CD14-positive monocyte (primary cell): Measurements from ENCODE around the gene KCNK6. TPM values are rescaled to one million over a fixed set of nuclear protein-coding genes. Genes with fewer than 3 reads are reported as not detected.

Experiments used
- DNase-seq, 3 donors: peaks; one replicate each; pipeline ENCODE4 v3.0.0-alpha.2; 2011 to 2022
- H2AFZ ChIP-seq: 2 replicates; pipeline ENCODE4 v1.6.0; 2012; ENCODE audit warnings: mild to moderate bottlenecking, low read depth, low read length, inconsistent platforms; ENCODE audit not compliant: insufficient read depth, poor library complexity, severe bottlenecking
- H3K27ac ChIP-seq, 2 donors: 1 replicate in 1 of 2; 2 replicates in 1 of 2; pipeline ENCODE4 v1.5.1; 2012 to 2013; ENCODE audit warnings: low read length in 2 of 2, control low read depth in 1 of 2, inconsistent platforms in 1 of 2, low read depth in 1 of 2, mild to moderate bottlenecking in 1 of 2
- H3K27me3 ChIP-seq, 2 donors: one replicate each; pipeline versions ENCODE4 v1.6.0 to v1.6.1; 2011 to 2013; ENCODE audit warnings: low read length in 2 of 2; ENCODE audit not compliant: control insufficient read depth in 2 of 2, insufficient read depth in 2 of 2
- H3K36me3 ChIP-seq, 2 donors: replicated peaks in 1 of 2; 1 replicate in 1 of 2; 2 replicates in 1 of 2; pipeline versions ENCODE4 v1.5.1 to v1.6.1; 2012 to 2013; ENCODE audit warnings: low read length in 2 of 2, control low read depth in 1 of 2, inconsistent platforms in 1 of 2, mild to moderate bottlenecking in 1 of 2; ENCODE audit not compliant: insufficient read depth in 2 of 2, control insufficient read depth in 1 of 2
- H3K4me1 ChIP-seq, 2 donors: 1 replicate in 1 of 2; 2 replicates in 1 of 2; pipeline versions ENCODE4 v1.5.1 to v1.6.1; 2012 to 2013; ENCODE audit warnings: low read length in 2 of 2, control low read depth in 1 of 2, inconsistent platforms in 1 of 2, mild to moderate bottlenecking in 1 of 2, moderate library complexity in 1 of 2; ENCODE audit not compliant: insufficient read depth in 2 of 2, control insufficient read depth in 1 of 2
- H3K4me2 ChIP-seq: replicated peaks from 2 replicates; pipeline ENCODE3; 2012; ENCODE audit warnings: low read length, moderate library complexity, mild to moderate bottlenecking; ENCODE audit not compliant: poor library complexity, severe bottlenecking; ENCODE audit errors: extremely low read depth
- H3K4me3 ChIP-seq, 3 experiments: fragments of 200-600 bp in 1 of 3; sonication (generic) in 1 of 3; replicated peaks in 1 of 3; 1 replicate in 2 of 3; 2 replicates in 1 of 3; pipeline ENCODE4 v1.5.1; 2011 to 2013; ENCODE audit warnings: low read length in 3 of 3, mild to moderate bottlenecking in 3 of 3, control low read depth in 2 of 3, low read depth in 2 of 3, inconsistent platforms in 1 of 3, moderate library complexity in 1 of 3
- H3K79me2 ChIP-seq: 2 replicates; pipeline ENCODE4 v1.6.0; 2012; ENCODE audit warnings: mild to moderate bottlenecking, control low read depth, inconsistent platforms, low read length, moderate library complexity; ENCODE audit not compliant: insufficient read depth
- H3K9ac ChIP-seq: 2 replicates; pipeline ENCODE4 v1.6.0; 2017; ENCODE audit warnings: low read length, mild to moderate bottlenecking; ENCODE audit not compliant: insufficient read depth, poor library complexity, severe bottlenecking
- H3K9me3 ChIP-seq, 2 donors: replicated peaks in 1 of 2; 1 replicate in 1 of 2; 2 replicates in 1 of 2; pipeline versions ENCODE4 v1.5.1 to v1.6.1; 2012 to 2013; ENCODE audit warnings: low read length in 2 of 2, control low read depth in 1 of 2; ENCODE audit not compliant: control insufficient read depth in 1 of 2, insufficient read depth in 1 of 2
- H4K20me1 ChIP-seq: 2 replicates; pipeline ENCODE4 v1.6.0; 2012; ENCODE audit warnings: mild to moderate bottlenecking, low read length, control low read depth, moderate library complexity; ENCODE audit not compliant: insufficient read depth
- H3K27ac Mint-ChIP-seq, 7 donors: one replicate each; pipeline ENCODE4 v1.8.0; 2020; ENCODE audit warnings: mild to moderate bottlenecking in 7 of 7, mixed read lengths in 7 of 7, moderate library complexity in 6 of 7, inconsistent platforms in 2 of 7
- H3K27me3 Mint-ChIP-seq, 3 donors: one replicate each; pipeline ENCODE4 v1.8.0; 2021 to 2022; ENCODE audit warnings: low read depth in 3 of 3, mild to moderate bottlenecking in 3 of 3, mixed read lengths in 3 of 3, moderate library complexity in 3 of 3, inconsistent platforms in 1 of 3
- H3K36me3 Mint-ChIP-seq, 2 donors: one replicate each; pipeline ENCODE4 v1.8.0; 2020; ENCODE audit warnings: mixed read lengths in 2 of 2, inconsistent platforms in 1 of 2, mild to moderate bottlenecking in 1 of 2
- H3K4me1 Mint-ChIP-seq: one replicate; pipeline ENCODE4 v1.8.0; 2020; ENCODE audit warnings: mild to moderate bottlenecking, mixed read lengths
- H3K4me3 Mint-ChIP-seq, 2 donors: one replicate each; pipeline ENCODE4 v1.8.0; 2020; ENCODE audit warnings: mild to moderate bottlenecking in 2 of 2, mixed read lengths in 2 of 2, moderate library complexity in 1 of 2
- H3K9me3 Mint-ChIP-seq, 7 donors: one replicate each; pipeline ENCODE4 v1.8.0; 2020 to 2022; ENCODE audit warnings: mixed read lengths in 7 of 7, mild to moderate bottlenecking in 6 of 7, moderate library complexity in 6 of 7, inconsistent platforms in 2 of 7
- WGBS: methylation state at CpG from one replicate; pipeline ENCODE4 v1.1.5; 2013; ENCODE audit warnings: missing lambda C conversion rate; ENCODE audit not compliant: insufficient coverage; 5-methylcytosine and 5-hydroxymethylcytosine counted together
- intact Hi-C, 2 donors: fragments of 100-400 bp; cut with micrococcal nuclease; formaldehyde crosslinking; loops; one replicate each; pipeline versions ENCODE4 v1.15.0 to v1.15.1; 2023
- polyA plus RNA-seq, 3 donors: library from polyadenylated mRNA; depleted of rRNA in 1 of 3; unstranded in 2 of 3; stranded (reverse) in 1 of 3; fragments of 300-500 nt in 2 of 3; fragments of >200 nt in 1 of 3; fragmentation: Illumina TruSeq in 2 of 3; gene quantifications; 1 replicate in 2 of 3; 2 replicates in 1 of 3; pipeline ENCODE4 v1.2.3, GENCODE V29; 2012 to 2021
- TF ChIP-seq, protein P1 (sequence below): fragments of 200-600 bp; IDR thresholded peaks from one replicate; pipeline ENCODE4 v1.8.0; 2022; ENCODE audit warnings: antibody characterized with exemption, mild to moderate bottlenecking

The KCNK6 gene
- polyA plus RNA-seq, 3 donors: 7.3 to 21.5 (median 8.7) TPM

DNA sequence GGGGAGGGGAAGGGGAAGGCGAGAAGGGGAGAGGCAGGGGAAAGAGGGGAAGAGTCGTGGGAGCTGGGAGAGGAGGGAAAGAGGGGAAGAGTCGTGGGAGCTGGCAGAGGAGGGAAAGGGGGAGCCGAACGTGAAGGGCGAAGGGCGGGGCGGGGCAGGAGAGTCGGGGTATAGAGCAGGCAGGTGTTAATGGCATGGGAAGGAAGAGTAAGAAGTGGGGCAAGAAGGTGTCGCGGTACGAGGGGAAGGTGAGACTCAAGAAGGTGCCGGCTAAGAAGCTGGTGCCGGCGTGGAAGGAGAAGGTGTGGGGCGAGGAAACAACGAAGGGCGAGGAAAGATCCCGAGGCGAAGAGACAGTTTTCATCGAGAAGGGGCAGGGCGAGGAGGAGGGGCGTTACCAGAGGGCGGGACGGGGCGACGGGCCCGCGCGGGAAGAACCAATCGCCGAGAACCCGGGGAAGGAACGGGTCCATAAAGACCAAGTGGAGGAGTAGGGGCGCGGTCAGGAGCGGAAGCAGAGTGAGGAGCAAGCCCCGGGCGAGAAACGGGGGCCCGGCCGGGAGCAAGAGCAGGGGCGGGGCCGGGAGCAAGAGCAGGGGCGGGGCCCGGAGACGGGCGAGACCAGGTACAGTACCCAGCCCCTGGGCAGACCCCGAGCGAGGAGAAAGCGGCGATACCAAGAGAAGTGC is 16.4 kb downstream of the KCNK6 start:
- H3K4me3 Mint-ChIP-seq: peak overlapping the region; percentile 93 to 98
- no peaks in the 10 kb centered on the region for H3K9me3 Mint-ChIP-seq
- peaks cover 6 to 12% of the 10 kb centered on the region in 2 donors for H3K4me1 ChIP-seq
- peak overlapping the region; percentile 76 for H3K9ac ChIP-seq
- H3K27me3 Mint-ChIP-seq: peaks cover 0 to 4% (median 0%) of the 10 kb centered on the region in 3 donors
- intact Hi-C loops: loop anchor here (1.0 to 5.0 kb wide), 7 partner anchors 19 to 429 kb away; partner anchors contain the start of genes PSMD8 (in 2 of the 2), EIF3K (in 1 of the 2), SIPA1L3 (in 1 of the 2) and WDR87 (in 1 of the 2)
- peak overlapping the region; percentile 89 to 99 for H3K27ac ChIP-seq
- WGBS: under 1% methylated on average over 50 of the region's 52 CpGs
- H3K36me3 ChIP-seq: peaks cover 0 to 5% of the 10 kb centered on the region in 2 donors
- no peaks in the 10 kb centered on the region for H3K27me3 ChIP-seq
- peak overlapping the region; percentile 92 for H2AFZ ChIP-seq
- peak; percentile 88 to 95 (median 89) for DNase-seq
- TF ChIP-seq, protein P1, sequence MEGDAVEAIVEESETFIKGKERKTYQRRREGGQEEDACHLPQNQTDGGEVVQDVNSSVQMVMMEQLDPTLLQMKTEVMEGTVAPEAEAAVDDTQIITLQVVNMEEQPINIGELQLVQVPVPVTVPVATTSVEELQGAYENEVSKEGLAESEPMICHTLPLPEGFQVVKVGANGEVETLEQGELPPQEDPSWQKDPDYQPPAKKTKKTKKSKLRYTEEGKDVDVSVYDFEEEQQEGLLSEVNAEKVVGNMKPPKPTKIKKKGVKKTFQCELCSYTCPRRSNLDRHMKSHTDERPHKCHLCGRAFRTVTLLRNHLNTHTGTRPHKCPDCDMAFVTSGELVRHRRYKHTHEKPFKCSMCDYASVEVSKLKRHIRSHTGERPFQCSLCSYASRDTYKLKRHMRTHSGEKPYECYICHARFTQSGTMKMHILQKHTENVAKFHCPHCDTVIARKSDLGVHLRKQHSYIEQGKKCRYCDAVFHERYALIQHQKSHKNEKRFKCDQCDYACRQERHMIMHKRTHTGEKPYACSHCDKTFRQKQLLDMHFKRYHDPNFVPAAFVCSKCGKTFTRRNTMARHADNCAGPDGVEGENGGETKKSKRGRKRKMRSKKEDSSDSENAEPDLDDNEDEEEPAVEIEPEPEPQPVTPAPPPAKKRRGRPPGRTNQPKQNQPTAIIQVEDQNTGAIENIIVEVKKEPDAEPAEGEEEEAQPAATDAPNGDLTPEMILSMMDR: no peak
- peaks cover 11 to 34% of the 10 kb centered on the region in 2 donors for H3K36me3 Mint-ChIP-seq
- no peaks in the 10 kb centered on the region for H3K9me3 ChIP-seq
- H4K20me1 ChIP-seq: no peaks in the 10 kb centered on the region
- H3K4me1 Mint-ChIP-seq: peaks cover 6% of the 10 kb centered on the region
- peak overlapping the region; percentile 98 to 100 (median 100) for H3K27ac Mint-ChIP-seq
- no peaks in the 10 kb centered on the region for H3K79me2 ChIP-seq
- H3K4me3 ChIP-seq: peak overlapping the region; percentile 74 to 100 (median 79)
- peak overlapping the region; percentile 100 for H3K4me2 ChIP-seq

DNA sequence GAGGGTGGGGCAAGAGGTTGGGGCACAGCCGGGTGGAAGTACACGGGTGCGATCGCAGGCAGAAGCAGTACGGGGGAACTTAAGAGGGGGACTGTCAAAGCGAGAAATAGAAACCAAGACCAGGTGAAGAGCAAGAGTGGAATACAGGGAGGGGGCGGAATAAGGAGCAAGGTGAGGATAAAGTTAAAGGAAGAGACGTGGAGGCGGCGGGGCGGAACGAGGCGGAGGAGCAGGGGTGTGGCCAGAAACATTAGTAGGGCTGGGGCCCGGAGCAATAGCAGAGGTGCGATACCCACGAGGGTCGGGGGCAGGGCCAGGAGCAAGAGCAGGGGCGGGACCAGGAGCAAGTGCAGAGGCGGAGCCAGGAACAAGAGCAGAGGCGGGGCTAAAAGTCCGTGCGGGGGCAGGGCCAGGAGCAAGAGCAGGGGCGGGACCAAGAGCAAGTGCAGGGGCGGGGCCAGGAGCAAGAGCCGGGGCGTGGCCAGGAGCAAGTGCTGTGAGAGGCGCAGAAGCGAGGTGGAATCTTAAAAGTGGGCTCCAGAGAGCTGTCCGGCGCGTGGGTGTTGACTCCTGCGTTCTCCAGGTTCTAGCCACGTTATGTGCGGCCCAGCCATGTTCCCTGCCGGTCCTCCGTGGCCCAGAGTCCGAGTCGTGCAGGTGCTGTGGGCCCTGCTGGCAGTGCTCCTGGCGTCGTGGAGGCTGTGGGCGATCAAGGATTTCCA is 17.2 kb downstream of the KCNK6 start:
- Histone ChIP-seq H3K27ac (peak overlapping the region; percentile 89 to 99), H3K4me2 (peak overlapping the region; percentile 100), H3K4me1 (peaks cover 6 to 12% of the 10 kb centered on the region in 2 donors), H3K9ac (peak overlapping the region; percentile 76), H4K20me1 (no peaks in the 10 kb centered on the region), H2AFZ (peak overlapping the region; percentile 92), H3K36me3 (peaks cover 0 to under 1% of the 10 kb centered on the region in 2 donors), H3K27me3 (no peaks in the 10 kb centered on the region), H3K79me2 (no peaks in the 10 kb centered on the region), H3K9me3 (no peaks in the 10 kb centered on the region), H3K4me3 (peak overlapping the region; percentile 74 to 100 (median 79))
- Mint-ChIP-seq H3K9me3 (no peaks in the 10 kb centered on the region), H3K27ac (peak overlapping the region; percentile 98 to 100 (median 100)), H3K4me1 (peaks cover 6% of the 10 kb centered on the region), H3K4me3 (peak overlapping the region; percentile 93 to 98), H3K36me3 (peaks cover 13 to 31% of the 10 kb centered on the region in 2 donors), H3K27me3 (peaks cover 0 to 4% (median 0%) of the 10 kb centered on the region in 3 donors)
- WGBS: 6% methylated on average over 41 of the region's 41 CpGs
- intact Hi-C loops: loop anchor here (1.0 to 5.0 kb wide), 3 partner anchors 38 to 429 kb away; partner anchors contain the start of genes PSMD8 (in 2 of the 2), EIF3K (in 1 of the 2), SIPA1L3 (in 1 of the 2) and WDR87 (in 1 of the 2)
- TF ChIP-seq, protein P1: no peak
- peak; percentile 93 to 97 (median 94) for DNase-seq
